Measurements from ENCODE around the gene MLLT6.
"Not testable (repeated sequence)": the region's sequence is repeated elsewhere in the genome, so short reads cannot be mapped to it uniquely, and the experiment has no call there.

MLLT6 gene

GRCh38 chr17:38725066-38725465 is 20.0 kb downstream of the MLLT6 start:
- no peak overlapping the region for H3K27ac ChIP-seq
- H3K9ac ChIP-seq (ENCODE audit: insufficient read length) = no peak overlapping the region
- no peak for TF ChIP-seq EZH2 (IDR thresholded peaks at IDR 0.05)
- no peaks in the 10 kb centered on the region for H3K9me3 ChIP-seq (ENCODE audit: low read depth, low read length)
- H3K36me3 ChIP-seq (ENCODE audit: insufficient read depth, low read length) = peaks cover 14% of the 10 kb centered on the region
- DNase-seq (ENCODE audit: low read depth, low spot score) = no peak
- no peak overlapping the region for H3K4me3 ChIP-seq

- H3K9ac ChIP-seq (ENCODE audit: insufficient read length); H3K27ac ChIP-seq; H3K36me3 ChIP-seq (ENCODE audit: insufficient read depth, low read length); H3K4me3 ChIP-seq; H3K9me3 ChIP-seq (ENCODE audit: low read depth, low read length); DNase-seq (ENCODE audit: low read depth, low spot score): not testable (repeated sequence)
Observed at GRCh38 chr17:38726145-38726544, 21.1 kb downstream of the MLLT6 start.

GRCh38 chr17:38727736-38728135 is 22.7 kb downstream of the MLLT6 start:
- DNase-seq (ENCODE audit: low read depth, low spot score) = no peak
- Histone ChIP-seq H3K27ac (peak overlapping the region; percentile 54), H3K36me3 (ENCODE audit: insufficient read depth, low read length) (no peaks in the 10 kb centered on the region; the same call in 1 of the 2 replicates), H3K9ac (ENCODE audit: insufficient read length) (no peak overlapping the region), H3K9me3 (ENCODE audit: low read depth, low read length) (no peaks in the 10 kb centered on the region), H3K4me3 (no peak overlapping the region)
- no peak for TF ChIP-seq FOXP2 (optimal IDR thresholded peaks at IDR 0.05; ENCODE audit: control extremely low read depth, extremely low read length, insufficient read depth)
- no peak for TF ChIP-seq POLR2AphosphoS5 (IDR thresholded peaks at IDR 0.05; ENCODE audit: borderline replicate concordance, low read depth, low read length)
- TF ChIP-seq EZH2 (IDR thresholded peaks at IDR 0.05) = no peak

- Histone ChIP-seq H3K36me3 (ENCODE audit: insufficient read depth, low read length) (no peaks in the 10 kb centered on the region; the same call in 1 of the 2 replicates), H3K9me3 (ENCODE audit: low read depth, low read length) (no peaks in the 10 kb centered on the region), H3K27ac (no peak overlapping the region), H3K9ac (ENCODE audit: insufficient read length) (no peak overlapping the region), H3K4me3 (no peak overlapping the region)
- no peak for TF ChIP-seq POLR2AphosphoS5 (IDR thresholded peaks at IDR 0.05; ENCODE audit: borderline replicate concordance, low read depth, low read length)
- no peak for DNase-seq (ENCODE audit: low read depth, low spot score)
Observed at GRCh38 chr17:38728290-38728831, 23.3 kb downstream of the MLLT6 start.

- H3K27ac ChIP-seq = peak overlapping the region; percentile 40; the same call in 1 of the 2 replicates
- peak overlapping the region; percentile 61 for H3K9ac ChIP-seq (ENCODE audit: insufficient read length)
- no peaks in the 10 kb centered on the region for H3K9me3 ChIP-seq (ENCODE audit: low read depth, low read length)
- peak overlapping the region; percentile 81 for H3K4me3 ChIP-seq
- DNase-seq (ENCODE audit: low read depth, low spot score) = no peak
- peaks cover 9% of the 10 kb centered on the region; the same call in 1 of the 2 replicates for H3K36me3 ChIP-seq (ENCODE audit: insufficient read depth, low read length)
- TF ChIP-seq FOXP2 (optimal IDR thresholded peaks at IDR 0.05; ENCODE audit: control extremely low read depth, extremely low read length, insufficient read depth) = no peak
- no peak for TF ChIP-seq EZH2 (IDR thresholded peaks at IDR 0.05)
- no peak for TF ChIP-seq POLR2AphosphoS5 (IDR thresholded peaks at IDR 0.05; ENCODE audit: borderline replicate concordance, low read depth, low read length)
Observed at GRCh38 chr17:38729368-38729885, 24.4 kb downstream of the MLLT6 start.

- H3K27ac ChIP-seq = peak within 1 kb of the TSS; percentile 70
- H3K9ac ChIP-seq (ENCODE audit: insufficient read length) = peak within 1 kb of the TSS; percentile 75
- TF ChIP-seq FOXP2 (optimal IDR thresholded peaks at IDR 0.05; ENCODE audit: control extremely low read depth, extremely low read length, insufficient read depth) (no peak), EZH2 (IDR thresholded peaks at IDR 0.05) (no peak), POLR2AphosphoS5 (IDR thresholded peaks at IDR 0.05; ENCODE audit: borderline replicate concordance, low read depth, low read length) (no peak)
- DNase-seq (ENCODE audit: low read depth, low spot score) = no peak
- peak within 1 kb of the TSS; percentile 81 for H3K4me3 ChIP-seq
- H3K36me3 ChIP-seq (ENCODE audit: insufficient read depth, low read length) = peaks cover 12% of the 10 kb centered on the region; the same call in 1 of the 2 replicates
- H3K9me3 ChIP-seq (ENCODE audit: low read depth, low read length) = no peaks in the 10 kb centered on the region
Observed at GRCh38 chr17:38729886-38730525, 24.9 kb downstream of the MLLT6 start, which contains the start of gene CISD3. CISD3 (plus strand) TSS chr17:38730341; CDS start chr17:38730359, 18 bp downstream.

- Histone ChIP-seq H3K4me3 (peak overlapping the region; percentile 81), H3K27ac (peak overlapping the region; percentile 70)
- no peak for DNase-seq (ENCODE audit: low read depth, low spot score)
Observed at GRCh38 chr17:38730526-38731379, 25.7 kb downstream of the MLLT6 start.

GRCh38 chr17:38731526-38732294 is 26.6 kb downstream of the MLLT6 start:
- Histone ChIP-seq H3K36me3 (ENCODE audit: insufficient read depth, low read length) (peaks cover 22% of the 10 kb centered on the region), H3K27ac (peak overlapping the region; percentile 66), H3K4me3 (peak overlapping the region; percentile 81)

More at GRCh38 chr17:38730526-38731379, 25.7 kb downstream of the MLLT6 start:
- Histone ChIP-seq H3K36me3 (ENCODE audit: insufficient read depth, low read length) (peaks cover 19% of the 10 kb centered on the region), H3K9me3 (ENCODE audit: low read depth, low read length) (no peaks in the 10 kb centered on the region), H3K9ac (ENCODE audit: insufficient read length) (peak overlapping the region; percentile 75)
- no peak for TF ChIP-seq FOXP2 (optimal IDR thresholded peaks at IDR 0.05; ENCODE audit: control extremely low read depth, extremely low read length, insufficient read depth)

More at GRCh38 chr17:38731526-38732294, 26.6 kb downstream of the MLLT6 start:
- Histone ChIP-seq H3K9me3 (ENCODE audit: low read depth, low read length) (no peaks in the 10 kb centered on the region), H3K9ac (ENCODE audit: insufficient read length) (peak overlapping the region; percentile 32)
- TF ChIP-seq EZH2 (IDR thresholded peaks at IDR 0.05) (no peak), POLR2AphosphoS5 (IDR thresholded peaks at IDR 0.05; ENCODE audit: borderline replicate concordance, low read depth, low read length) (no peak), FOXP2 (optimal IDR thresholded peaks at IDR 0.05; ENCODE audit: control extremely low read depth, extremely low read length, insufficient read depth) (no peak)
- no peak for DNase-seq (ENCODE audit: low read depth, low spot score)

All from SK-N-MC (cell line).